WTC11 (cell line): ENCODE data around the gene ETV3.

Source experiments
- ESRRA ChIP-seq: sonication (generic); formaldehyde crosslinking; IDR thresholded peaks from 2 replicates; pipeline ENCODE4 v1.8.1; 2022; ENCODE audit warnings: mild to moderate bottlenecking, missing genetic modification reagents, borderline replicate concordance
- NR2C2 ChIP-seq: sonication (generic); formaldehyde crosslinking; IDR thresholded peaks from 2 replicates; pipeline ENCODE4 v1.8.0; 2022; ENCODE audit warnings: mild to moderate bottlenecking, missing genetic modification reagents
- SP1 ChIP-seq: sonication (generic); formaldehyde crosslinking; conservative IDR thresholded peaks from 2 replicates; pipeline ENCODE4 v1.8.1; 2022; ENCODE audit warnings: missing genetic modification reagents
- ZNF138 ChIP-seq: sonication (generic); formaldehyde crosslinking; conservative IDR thresholded peaks from 2 replicates; pipeline ENCODE4 v1.8.1; 2022; ENCODE audit warnings: mild to moderate bottlenecking, moderate library complexity, missing genetic modification reagents
- TF ChIP-seq, protein P1 (sequence below): fragments of 200-600 bp; IDR thresholded peaks from 2 replicates; pipeline ENCODE4 v1.8.0; 2022; ENCODE audit warnings: antibody characterized with exemption
- TF ChIP-seq, protein P2 (sequence below): sonication (generic); formaldehyde crosslinking; conservative IDR thresholded peaks from 2 replicates; pipeline ENCODE4 v1.8.1; 2022; ENCODE audit warnings: mild to moderate bottlenecking, missing genetic modification reagents
- TF ChIP-seq, protein P3 (sequence below): sonication (generic); formaldehyde crosslinking; IDR thresholded peaks from 2 replicates; pipeline ENCODE4 v1.8.1; 2023; ENCODE audit warnings: mild to moderate bottlenecking, missing genetic modification reagents
- TF ChIP-seq, protein P4 (sequence below): sonication (generic); formaldehyde crosslinking; IDR thresholded peaks from 2 replicates; pipeline ENCODE4 v1.8.1; 2023; ENCODE audit warnings: mild to moderate bottlenecking, missing genetic modification reagents

DNA sequence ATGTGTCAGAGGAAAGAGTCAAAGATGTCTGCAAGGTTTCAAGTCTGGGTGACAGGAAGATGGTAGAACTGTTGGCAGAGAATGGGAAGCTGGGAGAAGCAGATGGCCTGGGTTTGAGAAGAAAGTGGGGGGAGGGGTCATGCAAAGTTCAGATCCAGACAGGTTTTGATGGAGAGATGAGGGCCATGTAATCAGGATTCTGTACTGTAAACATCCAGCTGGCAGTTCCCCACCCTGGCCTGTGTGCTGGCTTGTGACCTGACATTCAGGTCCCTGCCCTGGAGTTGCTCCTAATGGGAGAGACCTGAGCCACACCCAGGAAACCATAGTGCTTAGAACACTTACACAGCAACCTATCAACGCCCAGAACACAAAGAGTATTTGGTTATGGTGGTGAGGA lies 15.6 kb upstream of the ETV3 start:
- TF ChIP-seq ESRRA (CRISPR knock-in tag) = no peak
- no peak for TF ChIP-seq NR2C2 (CRISPR knock-in tag)
- TF ChIP-seq, protein P1, sequence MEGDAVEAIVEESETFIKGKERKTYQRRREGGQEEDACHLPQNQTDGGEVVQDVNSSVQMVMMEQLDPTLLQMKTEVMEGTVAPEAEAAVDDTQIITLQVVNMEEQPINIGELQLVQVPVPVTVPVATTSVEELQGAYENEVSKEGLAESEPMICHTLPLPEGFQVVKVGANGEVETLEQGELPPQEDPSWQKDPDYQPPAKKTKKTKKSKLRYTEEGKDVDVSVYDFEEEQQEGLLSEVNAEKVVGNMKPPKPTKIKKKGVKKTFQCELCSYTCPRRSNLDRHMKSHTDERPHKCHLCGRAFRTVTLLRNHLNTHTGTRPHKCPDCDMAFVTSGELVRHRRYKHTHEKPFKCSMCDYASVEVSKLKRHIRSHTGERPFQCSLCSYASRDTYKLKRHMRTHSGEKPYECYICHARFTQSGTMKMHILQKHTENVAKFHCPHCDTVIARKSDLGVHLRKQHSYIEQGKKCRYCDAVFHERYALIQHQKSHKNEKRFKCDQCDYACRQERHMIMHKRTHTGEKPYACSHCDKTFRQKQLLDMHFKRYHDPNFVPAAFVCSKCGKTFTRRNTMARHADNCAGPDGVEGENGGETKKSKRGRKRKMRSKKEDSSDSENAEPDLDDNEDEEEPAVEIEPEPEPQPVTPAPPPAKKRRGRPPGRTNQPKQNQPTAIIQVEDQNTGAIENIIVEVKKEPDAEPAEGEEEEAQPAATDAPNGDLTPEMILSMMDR = no peak
- TF ChIP-seq ZNF138 = no peak
- TF ChIP-seq, protein P2, sequence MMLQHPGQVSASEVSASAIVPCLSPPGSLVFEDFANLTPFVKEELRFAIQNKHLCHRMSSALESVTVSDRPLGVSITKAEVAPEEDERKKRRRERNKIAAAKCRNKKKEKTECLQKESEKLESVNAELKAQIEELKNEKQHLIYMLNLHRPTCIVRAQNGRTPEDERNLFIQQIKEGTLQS (CRISPR knock-in tag) = no peak
- TF ChIP-seq, protein P3, sequence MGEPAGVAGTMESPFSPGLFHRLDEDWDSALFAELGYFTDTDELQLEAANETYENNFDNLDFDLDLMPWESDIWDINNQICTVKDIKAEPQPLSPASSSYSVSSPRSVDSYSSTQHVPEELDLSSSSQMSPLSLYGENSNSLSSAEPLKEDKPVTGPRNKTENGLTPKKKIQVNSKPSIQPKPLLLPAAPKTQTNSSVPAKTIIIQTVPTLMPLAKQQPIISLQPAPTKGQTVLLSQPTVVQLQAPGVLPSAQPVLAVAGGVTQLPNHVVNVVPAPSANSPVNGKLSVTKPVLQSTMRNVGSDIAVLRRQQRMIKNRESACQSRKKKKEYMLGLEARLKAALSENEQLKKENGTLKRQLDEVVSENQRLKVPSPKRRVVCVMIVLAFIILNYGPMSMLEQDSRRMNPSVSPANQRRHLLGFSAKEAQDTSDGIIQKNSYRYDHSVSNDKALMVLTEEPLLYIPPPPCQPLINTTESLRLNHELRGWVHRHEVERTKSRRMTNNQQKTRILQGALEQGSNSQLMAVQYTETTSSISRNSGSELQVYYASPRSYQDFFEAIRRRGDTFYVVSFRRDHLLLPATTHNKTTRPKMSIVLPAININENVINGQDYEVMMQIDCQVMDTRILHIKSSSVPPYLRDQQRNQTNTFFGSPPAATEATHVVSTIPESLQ (CRISPR knock-in tag) = no peak
- TF ChIP-seq SP1 = no peak
- TF ChIP-seq, protein P4, sequence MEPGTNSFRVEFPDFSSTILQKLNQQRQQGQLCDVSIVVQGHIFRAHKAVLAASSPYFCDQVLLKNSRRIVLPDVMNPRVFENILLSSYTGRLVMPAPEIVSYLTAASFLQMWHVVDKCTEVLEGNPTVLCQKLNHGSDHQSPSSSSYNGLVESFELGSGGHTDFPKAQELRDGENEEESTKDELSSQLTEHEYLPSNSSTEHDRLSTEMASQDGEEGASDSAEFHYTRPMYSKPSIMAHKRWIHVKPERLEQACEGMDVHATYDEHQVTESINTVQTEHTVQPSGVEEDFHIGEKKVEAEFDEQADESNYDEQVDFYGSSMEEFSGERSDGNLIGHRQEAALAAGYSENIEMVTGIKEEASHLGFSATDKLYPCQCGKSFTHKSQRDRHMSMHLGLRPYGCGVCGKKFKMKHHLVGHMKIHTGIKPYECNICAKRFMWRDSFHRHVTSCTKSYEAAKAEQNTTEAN (CRISPR knock-in tag) = no peak
